HEK293 (cell line): ENCODE measurements around the gene DIDO1.

ENCODE experiments used
- CTCF ChIA-PET: fragments of 350-600 bp; formaldehyde crosslinking; extraction: SDS; loops from one replicate; lab custom pipeline; 2021; ENCODE audit warnings: antibody characterized with exemption; lab: Yijun Ruan, JAX
- POLR2A ChIA-PET: fragments of 300-600 bp; formaldehyde crosslinking; extraction: SDS; loops from one replicate; lab custom pipeline; 2020; ENCODE audit warnings: antibody characterized with exemption, inconsistent platforms; lab: Yijun Ruan, JAX
- H3K27ac ChIP-seq: fragments of 200-500 bp; sonication (Bioruptor generic); 2 replicates; pipeline ENCODE4 v1.5.1; 2014; ENCODE audit warnings: low read depth, low read length, control low read depth, inconsistent platforms; ENCODE audit errors: extremely low read depth
- H3K36me3 ChIP-seq, 2 experiments: fragments of 200-500 bp in 1 of 2; sonication (Bioruptor generic) in 1 of 2; 1 replicate in 1 of 2; 2 replicates in 1 of 2; pipeline ENCODE4 v1.5.1; 2014 to 2017; ENCODE audit warnings: inconsistent platforms in 2 of 2, low read length in 2 of 2; ENCODE audit not compliant: control insufficient read depth in 2 of 2, insufficient read depth in 1 of 2
- H3K4me1 ChIP-seq: fragments of 200-500 bp; sonication (Bioruptor generic); 2 replicates; pipeline ENCODE4 v1.5.1; 2014; ENCODE audit warnings: mild to moderate bottlenecking, low read length, inconsistent platforms; ENCODE audit not compliant: control insufficient read depth, insufficient read depth
- H3K4me3 ChIP-seq: 2 replicates; pipeline ENCODE4 v1.5.1; 2011; ENCODE audit warnings: low read depth, mild to moderate bottlenecking, control low read depth, low read length, moderate library complexity
- H3K9me3 ChIP-seq: fragments of 200-500 bp; sonication (Bioruptor generic); 2 replicates; pipeline ENCODE4 v1.5.1; 2014; ENCODE audit warnings: low read depth, low read length, inconsistent platforms; ENCODE audit not compliant: control insufficient read depth, insufficient read depth
- GFI1B ChIP-seq: fragments of 450-650 bp; formaldehyde crosslinking; IDR thresholded peaks from 2 replicates; pipeline ENCODE4 v1.5.1; 2016; ENCODE audit warnings: missing biosample characterization, missing genetic modification characterization
- HOXA7 ChIP-seq: sonication (generic); formaldehyde crosslinking; IDR thresholded peaks from 2 replicates; pipeline ENCODE4 v1.8.1; 2022; ENCODE audit warnings: missing genetic modification reagents, borderline replicate concordance
- IKZF3 ChIP-seq: fragments of 450-650 bp; IDR thresholded peaks from 2 replicates; pipeline ENCODE4 v1.5.0; 2018; ENCODE audit warnings: missing biosample characterization, mild to moderate bottlenecking, missing genetic modification characterization, moderate library complexity
- SCRT1 ChIP-seq: fragments of 450-650 bp; formaldehyde crosslinking; IDR thresholded peaks from 2 replicates; pipeline ENCODE4 v1.5.1; 2016; ENCODE audit warnings: missing biosample characterization, missing genetic modification characterization, borderline replicate concordance
- ZBTB11 ChIP-seq: fragments of 450-650 bp; formaldehyde crosslinking; conservative IDR thresholded peaks from 2 replicates; pipeline ENCODE4 v1.5.1; 2016; ENCODE audit warnings: low read depth, missing biosample characterization, missing genetic modification characterization
- ZFP37 ChIP-seq: fragments of 450-650 bp; formaldehyde crosslinking; IDR thresholded peaks from 2 replicates; pipeline ENCODE4 v1.5.1; 2016; ENCODE audit warnings: missing biosample characterization, missing genetic modification characterization
- ZIC2 ChIP-seq: fragments of 450-650 bp; formaldehyde crosslinking; IDR thresholded peaks from 2 replicates; pipeline ENCODE4 v1.5.1; 2016; ENCODE audit warnings: missing biosample characterization, missing genetic modification characterization
- ZNF114 ChIP-seq: fragments of 450-650 bp; formaldehyde crosslinking; IDR thresholded peaks from 2 replicates; pipeline ENCODE4 v1.5.0; 2017; ENCODE audit warnings: missing biosample characterization, missing genetic modification characterization
- ZNF138 ChIP-seq: fragments of 450-650 bp; formaldehyde crosslinking; IDR thresholded peaks from 2 replicates; pipeline ENCODE4 v1.5.1; 2016; ENCODE audit warnings: missing biosample characterization, missing genetic modification characterization, borderline replicate concordance
- ZNF169 ChIP-seq: fragments of 450-650 bp; formaldehyde crosslinking; IDR thresholded peaks from 2 replicates; pipeline ENCODE4 v1.5.1; 2016; ENCODE audit warnings: missing biosample characterization, missing genetic modification characterization
- ZNF248 ChIP-seq: fragments of 450-650 bp; formaldehyde crosslinking; IDR thresholded peaks from 2 replicates; pipeline ENCODE4 v1.5.1; 2017; ENCODE audit warnings: missing biosample characterization, missing genetic modification characterization
- ZNF274 ChIP-seq, 2 experiments: fragments of 200-500 bp in 1 of 2; fragments of 450-650 bp in 1 of 2; sonication (Bioruptor generic) in 1 of 2; formaldehyde crosslinking in 1 of 2; IDR thresholded peaks; 2 replicates each; pipeline versions ENCODE4 v1.5.1 to v1.6.1; 2014 to 2016; ENCODE audit warnings: borderline replicate concordance in 1 of 2, inconsistent platforms in 1 of 2, low read length in 1 of 2, missing biosample characterization in 1 of 2, missing genetic modification characterization in 1 of 2
- ZNF324 ChIP-seq: fragments of 450-650 bp; formaldehyde crosslinking; IDR thresholded peaks from 2 replicates; pipeline ENCODE4 v1.5.1; 2016; ENCODE audit warnings: missing biosample characterization, missing genetic modification characterization
- ZNF354C ChIP-seq: fragments of 450-650 bp; formaldehyde crosslinking; IDR thresholded peaks from 2 replicates; pipeline ENCODE4 v1.5.1; 2016; ENCODE audit warnings: missing biosample characterization, missing genetic modification characterization, low read depth, borderline replicate concordance
- ZNF488 ChIP-seq: fragments of 450-650 bp; formaldehyde crosslinking; IDR thresholded peaks from 2 replicates; pipeline ENCODE4 v1.5.1; 2016; ENCODE audit warnings: missing biosample characterization, missing genetic modification characterization
- ZNF530 ChIP-seq: fragments of 450-650 bp; formaldehyde crosslinking; IDR thresholded peaks from 2 replicates; pipeline ENCODE4 v1.5.1; 2016; ENCODE audit warnings: low read depth, missing biosample characterization, missing genetic modification characterization
- ZNF544 ChIP-seq: fragments of 450-650 bp; formaldehyde crosslinking; IDR thresholded peaks from 2 replicates; pipeline ENCODE4 v1.5.0; 2017; ENCODE audit warnings: missing biosample characterization, missing genetic modification characterization
- ZNF555 ChIP-seq: fragments of 450-650 bp; formaldehyde crosslinking; conservative IDR thresholded peaks from 2 replicates; pipeline ENCODE4 v1.5.1; 2017; ENCODE audit warnings: missing biosample characterization, mild to moderate bottlenecking, missing genetic modification characterization, inconsistent platforms
- ZNF610 ChIP-seq: fragments of 450-650 bp; formaldehyde crosslinking; IDR thresholded peaks from 2 replicates; pipeline ENCODE4 v1.5.1; 2016; ENCODE audit warnings: missing biosample characterization, missing genetic modification characterization, borderline replicate concordance
- ZNF623 ChIP-seq: fragments of 450-650 bp; formaldehyde crosslinking; IDR thresholded peaks from 2 replicates; pipeline ENCODE4 v1.5.1; 2016; ENCODE audit warnings: missing biosample characterization, missing genetic modification characterization
- ZNF626 ChIP-seq: fragments of 450-650 bp; sonication (Bioruptor Pico); formaldehyde crosslinking; IDR thresholded peaks from 2 replicates; pipeline ENCODE4 v1.5.1; 2018; ENCODE audit warnings: missing biosample characterization, missing genetic modification characterization, inconsistent platforms
- ZNF629 ChIP-seq: fragments of 450-650 bp; formaldehyde crosslinking; IDR thresholded peaks from 2 replicates; pipeline ENCODE4 v1.5.1; 2017; ENCODE audit warnings: missing biosample characterization, missing genetic modification characterization
- ZNF645 ChIP-seq: fragments of 450-650 bp; formaldehyde crosslinking; IDR thresholded peaks from 2 replicates; pipeline ENCODE4; 2016; ENCODE audit warnings: missing biosample characterization, missing genetic modification characterization
- ZNF654 ChIP-seq: fragments of 450-650 bp; formaldehyde crosslinking; IDR thresholded peaks from 2 replicates; pipeline ENCODE4 v1.5.1; 2016; ENCODE audit warnings: low read depth, missing biosample characterization, missing genetic modification characterization
- ZNF658 ChIP-seq: fragments of 450-650 bp; formaldehyde crosslinking; IDR thresholded peaks from 2 replicates; pipeline ENCODE4; 2016; ENCODE audit warnings: missing biosample characterization, missing genetic modification characterization
- ZNF660 ChIP-seq: fragments of 450-650 bp; IDR thresholded peaks from 2 replicates; pipeline ENCODE4 v1.5.1; 2018; ENCODE audit warnings: missing biosample characterization, mild to moderate bottlenecking, missing genetic modification characterization
- ZNF76 ChIP-seq: fragments of 450-650 bp; formaldehyde crosslinking; IDR thresholded peaks from 2 replicates; pipeline ENCODE4; 2016; ENCODE audit warnings: low read depth, missing biosample characterization, missing genetic modification characterization, borderline replicate concordance
- ZNF785 ChIP-seq: fragments of 450-650 bp; formaldehyde crosslinking; IDR thresholded peaks from 2 replicates; pipeline ENCODE4 v1.5.1; 2016; ENCODE audit warnings: missing biosample characterization, missing genetic modification characterization
- ZNF843 ChIP-seq: fragments of 450-650 bp; formaldehyde crosslinking; IDR thresholded peaks from 2 replicates; pipeline ENCODE4 v1.5.1; 2016; ENCODE audit warnings: missing biosample characterization, missing genetic modification characterization
- ZSCAN16 ChIP-seq: fragments of 450-650 bp; formaldehyde crosslinking; IDR thresholded peaks from 2 replicates; pipeline ENCODE4 v1.5.1; 2016; ENCODE audit warnings: missing biosample characterization, missing genetic modification characterization
- ZSCAN5A ChIP-seq: fragments of 450-650 bp; formaldehyde crosslinking; IDR thresholded peaks from 2 replicates; pipeline ENCODE4 v1.5.1; 2016; ENCODE audit warnings: missing biosample characterization, missing genetic modification characterization
- ZXDB ChIP-seq: fragments of 450-650 bp; formaldehyde crosslinking; IDR thresholded peaks from 2 replicates; pipeline ENCODE4 v1.5.1; 2016; ENCODE audit warnings: missing biosample characterization, missing genetic modification characterization

DIDO1 gene

GRCh38 chr20:62926229-62927127 is at the start of gene DIDO1:
TSS of gene DIDO1 (minus strand) at chr20:62926505.
- H3K4me1 ChIP-seq, result peaks cover 19% of the 10 kb centered on the region
- CTCF ChIA-PET, result interaction anchor here (0.7 to 3.1 kb wide), 7 partner anchors 8 to 129 kb away, joined by 3 to 13 read pairs (median 5); partner anchors contain the start of gene GID8
- POLR2A ChIA-PET, result interaction anchor here (0.7 to 2.2 kb wide), 5 partner anchors 9 to 25 kb away, joined by 3 to 13 read pairs (median 5); partner anchors contain the start of gene GID8
- H3K36me3 ChIP-seq, result peaks cover 0 to 7% of the 10 kb centered on the region in 2 experiments; a peak in 1 of 3 replicates
- H3K4me3 ChIP-seq, result peak within 1 kb of the TSS; percentile 86
- H3K27ac ChIP-seq, result peak within 1 kb of the TSS; percentile 89
- H3K9me3 ChIP-seq, result no peaks in the 10 kb centered on the region
- TF ChIP-seq ZNF544 (tag by site-specific recombination), result no peak
- TF ChIP-seq ZNF623 (tag by site-specific recombination), result no peak
- no peak for TF ChIP-seq ZNF274 (IDR thresholded peaks at IDR 0.05; ENCODE audit: low read length)
- no peak for TF ChIP-seq ZNF274 (tag by site-specific recombination; IDR thresholded peaks at IDR 0.05; ENCODE audit: borderline replicate concordance)
- TF ChIP-seq ZIC2 (tag by site-specific recombination), result no peak
- no peak for TF ChIP-seq ZNF169 (tag by site-specific recombination)
- no peak for TF ChIP-seq ZFP37 (tag by site-specific recombination)
- no peak; the same call in 1 of the 2 replicates for TF ChIP-seq ZXDB
- no peak for TF ChIP-seq ZNF248 (tag by site-specific recombination)
- TF ChIP-seq ZNF645 (tag by site-specific recombination), result no peak
- TF ChIP-seq ZNF138, result no peak
- TF ChIP-seq SCRT1 (tag by site-specific recombination), result no peak
- no peak for TF ChIP-seq ZBTB11 (tag by site-specific recombination)
- TF ChIP-seq ZNF654 (tag by site-specific recombination), result no peak
- TF ChIP-seq ZNF658 (tag by site-specific recombination), result no peak
- no peak for TF ChIP-seq IKZF3 (tag by site-specific recombination)
- no peak for TF ChIP-seq ZNF324 (tag by site-specific recombination)
- TF ChIP-seq ZNF626 (tag by site-specific recombination), result no peak
- TF ChIP-seq ZNF76 (tag by site-specific recombination), result no peak; the same call in 1 of the 2 replicates
- TF ChIP-seq HOXA7 (CRISPR knock-in tag), result no peak
- TF ChIP-seq ZNF530 (tag by site-specific recombination), result no peak
- TF ChIP-seq GFI1B, result no peak
- no peak for TF ChIP-seq ZNF610 (tag by site-specific recombination)
- no peak; the same call in 1 of the 2 replicates for TF ChIP-seq ZNF629
- TF ChIP-seq ZSCAN16, result no peak
- no peak for TF ChIP-seq ZNF114 (tag by site-specific recombination)
- no peak for TF ChIP-seq ZSCAN5A (tag by site-specific recombination)
- TF ChIP-seq ZNF660 (tag by site-specific recombination), result no peak
- TF ChIP-seq ZNF488 (tag by site-specific recombination), result no peak
- TF ChIP-seq ZNF843, result no peak
- TF ChIP-seq ZNF785 (tag by site-specific recombination), result no peak
- no peak for TF ChIP-seq ZNF354C (tag by site-specific recombination)
- TF ChIP-seq ZNF555, result no peak
